HG02852 (cell line): Measurements from ENCODE around the gene SDK2.

Experiments used
- ATAC-seq: cut with Tn5 transposase; IDR thresholded peaks from one replicate; pipeline ENCODE4 v1.9.1; 2021; ENCODE audit warnings: mild to moderate bottlenecking, moderate library complexity; ENCODE audit not compliant: unreplicated experiment

The SDK2 gene

GRCh38 chr17:73513426-73513825 is 130.8 kb downstream of the SDK2 start:
- ATAC-seq: no peak

DNA sequence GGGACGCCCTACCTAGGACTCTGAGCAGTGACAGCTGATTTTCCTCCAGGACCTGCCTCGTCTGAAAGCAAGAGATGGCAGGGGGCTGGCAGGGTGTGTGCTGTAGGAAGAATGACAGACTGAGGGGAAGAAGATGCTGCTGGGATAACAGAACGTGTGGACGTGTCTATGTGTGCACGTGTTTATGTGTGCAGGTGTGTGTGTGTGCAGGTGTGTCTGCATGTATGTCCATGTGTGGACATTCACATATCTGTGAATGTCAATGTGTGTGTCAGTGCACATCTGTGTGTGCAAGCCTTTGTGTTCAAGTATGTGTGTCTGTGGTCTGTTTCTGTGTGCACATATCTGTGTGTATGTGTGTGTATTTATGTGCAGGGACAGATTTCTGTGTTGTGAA is 132.5 kb downstream of the SDK2 start:
- no peak for ATAC-seq

GRCh38 chr17:73510981-73511718 is 133.1 kb downstream of the SDK2 start:
- ATAC-seq: no peak

DNA sequence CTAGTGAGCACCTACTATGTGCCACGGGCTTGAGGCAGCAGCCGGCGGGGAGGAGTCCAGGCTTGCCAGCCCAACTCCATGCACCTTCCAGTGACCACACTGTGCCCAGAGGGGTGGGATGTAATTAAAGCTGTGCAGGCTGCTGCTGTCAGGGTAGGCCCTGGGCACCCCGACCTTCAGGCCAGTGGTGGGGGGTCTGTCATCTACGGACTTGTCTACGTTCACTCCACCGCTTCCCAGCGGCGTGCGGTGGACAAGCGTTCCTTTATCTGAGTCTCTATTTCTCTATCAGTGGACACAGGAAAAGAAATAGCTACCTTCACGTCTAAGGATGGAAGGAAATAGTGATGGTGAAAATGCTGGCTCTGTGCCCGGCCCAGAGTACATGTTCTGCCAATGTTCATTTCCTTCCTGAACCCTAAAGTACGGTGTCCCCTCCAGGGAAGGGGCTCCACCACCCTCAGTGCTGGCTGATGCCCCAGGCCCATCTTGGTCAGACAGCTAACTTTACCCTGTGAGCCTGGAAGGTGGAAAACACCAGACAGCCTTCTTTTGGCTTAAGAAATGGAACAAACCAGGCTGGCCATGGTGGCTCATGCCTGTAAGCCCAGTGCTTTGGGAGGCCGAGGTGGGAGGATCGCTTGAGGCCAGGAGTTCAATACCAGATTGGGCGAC is 135.2 kb downstream of the SDK2 start:
- no peak for ATAC-seq

DNA sequence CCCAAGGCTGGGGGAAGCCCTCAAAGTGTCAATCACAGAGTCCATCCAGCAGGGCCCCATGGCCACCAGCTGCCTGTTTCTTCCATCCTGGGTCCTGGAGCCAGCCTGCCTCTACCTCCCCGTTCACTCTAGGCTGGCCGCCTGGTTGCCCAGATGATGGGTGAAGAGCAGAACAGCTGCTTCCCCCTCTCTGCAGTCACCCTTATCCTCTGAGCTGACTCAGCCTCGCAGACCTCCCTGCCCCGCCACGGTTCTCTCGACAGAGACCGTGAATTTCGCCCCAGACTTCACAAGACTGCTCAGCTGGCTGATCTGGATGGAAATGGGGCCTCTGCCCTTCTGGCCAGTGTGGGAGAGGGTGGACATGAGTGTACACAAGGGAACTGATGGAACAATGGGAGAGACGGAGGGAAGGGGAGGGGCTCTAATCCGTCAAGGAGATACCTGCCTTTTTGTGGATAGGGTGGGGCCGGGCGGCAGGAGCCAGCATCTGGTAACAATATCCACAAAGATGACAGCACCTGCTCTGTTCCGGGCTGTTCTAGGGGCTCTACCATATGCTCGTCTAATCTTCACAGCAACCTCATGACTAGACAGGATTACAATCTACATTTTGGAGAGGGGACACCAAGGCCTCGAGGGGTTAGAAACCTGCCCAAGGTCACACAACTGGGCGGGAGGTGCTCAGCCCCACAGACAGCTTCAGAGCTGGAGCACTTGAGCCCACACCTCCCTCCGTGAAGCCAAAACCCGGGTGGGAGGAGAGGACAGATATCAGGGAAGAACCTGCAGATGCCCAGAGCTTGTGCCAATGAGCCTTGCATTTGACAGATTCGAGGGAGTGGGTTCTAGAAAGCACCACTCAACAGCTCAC is 136.0 kb downstream of the SDK2 start:
- no peak for ATAC-seq

DNA sequence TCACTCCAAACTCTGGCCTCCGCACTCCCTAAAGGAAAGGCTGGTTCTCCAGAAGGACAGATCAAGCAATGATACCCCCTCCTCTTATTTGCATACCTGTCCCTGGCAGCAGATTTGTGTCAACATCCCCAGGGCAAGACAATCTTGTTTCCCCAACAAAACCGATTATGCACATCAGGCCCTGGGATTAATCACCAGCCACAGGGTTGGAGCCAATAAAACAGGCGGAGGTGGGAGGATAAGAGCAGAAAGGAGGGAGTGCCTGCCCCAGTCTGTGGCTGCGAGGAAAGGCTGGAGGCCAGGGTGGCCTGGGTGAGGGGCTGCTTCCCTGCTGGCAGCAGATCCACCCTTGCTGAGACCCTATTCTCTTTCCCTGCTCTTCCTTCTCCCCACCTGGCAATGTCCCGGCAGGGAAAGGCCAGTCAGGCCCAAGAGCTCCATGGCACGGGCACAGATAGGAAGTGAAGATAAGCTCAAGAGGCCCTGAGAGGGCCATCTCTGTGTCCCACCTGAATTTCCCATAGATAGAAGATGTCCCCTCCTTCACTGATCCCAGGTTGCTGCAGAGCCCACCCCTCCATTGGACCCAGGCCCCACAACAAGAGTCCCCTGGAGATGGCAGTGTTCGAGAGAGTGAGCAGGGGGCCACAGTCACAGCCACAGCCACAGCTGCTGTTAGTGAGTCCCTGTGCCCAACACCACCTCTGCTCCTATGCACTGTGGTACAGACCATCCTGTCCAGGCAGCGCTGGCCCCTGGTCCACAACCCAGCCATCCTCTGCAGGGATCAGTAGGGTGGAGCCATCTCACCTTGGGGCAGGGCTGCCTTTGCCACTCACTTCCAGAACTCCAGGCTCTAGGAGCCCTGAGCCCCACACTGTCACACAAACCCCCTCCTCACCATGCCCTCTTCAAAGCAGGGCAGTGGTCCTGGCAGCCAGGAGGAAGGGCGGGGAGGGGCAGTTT is 137.5 kb downstream of the SDK2 start:
- ATAC-seq: no peak

GRCh38 chr17:73503560-73503959 is 140.7 kb downstream of the SDK2 start:
- no peak for ATAC-seq

DNA sequence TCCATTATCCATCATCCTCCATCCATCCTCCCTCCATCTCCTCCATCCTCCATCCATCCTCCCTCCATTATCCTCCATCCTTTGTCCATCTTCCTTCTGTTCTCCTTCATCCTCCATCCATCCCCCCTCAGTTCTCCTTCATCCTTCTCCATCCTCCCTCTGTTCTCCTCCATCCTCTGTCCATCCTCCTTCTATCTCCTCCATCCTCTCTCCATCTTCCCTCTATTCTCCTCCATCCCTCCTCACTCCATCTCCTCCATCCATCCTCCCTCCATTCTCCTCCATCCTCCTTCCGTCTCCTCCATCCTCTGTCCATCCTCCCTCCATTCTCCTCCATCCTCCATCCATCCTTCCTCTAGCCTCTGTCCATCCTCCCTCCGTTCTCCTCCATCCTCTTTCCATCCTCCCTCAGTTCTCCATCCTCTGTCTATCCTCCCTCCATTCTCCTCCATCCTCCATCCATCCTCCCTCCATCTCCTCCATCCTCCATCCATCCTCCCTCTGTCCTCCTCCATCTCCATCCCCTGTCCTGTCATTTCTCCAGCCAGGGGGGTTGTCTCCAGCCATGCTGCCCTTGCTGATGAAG is 143.7 kb downstream of the SDK2 start:
- ATAC-seq: no peak

GRCh38 chr17:73498886-73499554 is 145.2 kb downstream of the SDK2 start:
- ATAC-seq: no peak

- ATAC-seq: no peak
Observed at GRCh38 chr17:73498176-73498575, 146.1 kb downstream of the SDK2 start.

- no peak for ATAC-seq
Observed at GRCh38 chr17:73497721-73498120, 146.5 kb downstream of the SDK2 start.

GRCh38 chr17:73496232-73496631 is 148.0 kb downstream of the SDK2 start:
- no peak for ATAC-seq

DNA sequence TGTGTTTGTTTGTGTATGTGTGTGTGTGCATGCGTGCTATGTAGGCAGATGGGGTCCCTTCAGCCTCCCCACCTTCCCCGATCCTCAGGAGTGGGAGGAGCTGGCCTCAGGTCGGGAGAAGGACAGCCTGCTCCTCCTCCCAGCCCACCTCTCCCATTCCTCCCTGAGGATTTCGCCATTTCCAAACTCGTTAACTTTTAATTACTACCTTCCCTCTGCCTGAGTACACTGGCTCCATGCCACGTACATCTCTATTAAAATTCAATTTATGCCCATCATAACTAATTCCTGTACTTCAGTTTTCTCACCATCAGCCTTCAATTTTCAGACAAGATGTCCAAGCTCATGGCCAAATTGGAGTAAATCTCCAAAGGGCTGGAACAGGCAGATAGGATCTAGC is 148.6 kb downstream of the SDK2 start:
- ATAC-seq: no peak

DNA sequence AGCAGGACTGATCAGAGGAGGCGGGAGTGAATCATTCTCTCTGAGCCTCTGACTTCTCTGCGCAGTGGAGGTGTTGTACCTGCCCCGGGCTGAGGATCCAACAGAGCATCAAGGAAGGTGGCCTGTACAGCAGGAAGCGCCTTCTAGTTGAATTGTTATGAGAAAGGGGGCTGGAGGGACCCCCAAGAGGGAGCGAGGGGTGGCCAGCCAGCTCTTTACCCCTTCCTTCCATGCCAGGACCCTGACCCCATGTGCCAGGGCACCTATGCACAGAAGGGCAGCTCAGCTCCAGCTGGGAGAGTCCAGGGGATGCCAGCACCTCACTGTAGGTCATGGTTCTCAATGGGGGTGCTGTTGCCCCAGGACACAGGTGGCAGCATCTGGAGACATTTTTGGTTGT is 149.3 kb downstream of the SDK2 start:
- no peak for ATAC-seq

GRCh38 chr17:73493956-73494926 is 150.0 kb downstream of the SDK2 start:
- ATAC-seq: no peak

DNA sequence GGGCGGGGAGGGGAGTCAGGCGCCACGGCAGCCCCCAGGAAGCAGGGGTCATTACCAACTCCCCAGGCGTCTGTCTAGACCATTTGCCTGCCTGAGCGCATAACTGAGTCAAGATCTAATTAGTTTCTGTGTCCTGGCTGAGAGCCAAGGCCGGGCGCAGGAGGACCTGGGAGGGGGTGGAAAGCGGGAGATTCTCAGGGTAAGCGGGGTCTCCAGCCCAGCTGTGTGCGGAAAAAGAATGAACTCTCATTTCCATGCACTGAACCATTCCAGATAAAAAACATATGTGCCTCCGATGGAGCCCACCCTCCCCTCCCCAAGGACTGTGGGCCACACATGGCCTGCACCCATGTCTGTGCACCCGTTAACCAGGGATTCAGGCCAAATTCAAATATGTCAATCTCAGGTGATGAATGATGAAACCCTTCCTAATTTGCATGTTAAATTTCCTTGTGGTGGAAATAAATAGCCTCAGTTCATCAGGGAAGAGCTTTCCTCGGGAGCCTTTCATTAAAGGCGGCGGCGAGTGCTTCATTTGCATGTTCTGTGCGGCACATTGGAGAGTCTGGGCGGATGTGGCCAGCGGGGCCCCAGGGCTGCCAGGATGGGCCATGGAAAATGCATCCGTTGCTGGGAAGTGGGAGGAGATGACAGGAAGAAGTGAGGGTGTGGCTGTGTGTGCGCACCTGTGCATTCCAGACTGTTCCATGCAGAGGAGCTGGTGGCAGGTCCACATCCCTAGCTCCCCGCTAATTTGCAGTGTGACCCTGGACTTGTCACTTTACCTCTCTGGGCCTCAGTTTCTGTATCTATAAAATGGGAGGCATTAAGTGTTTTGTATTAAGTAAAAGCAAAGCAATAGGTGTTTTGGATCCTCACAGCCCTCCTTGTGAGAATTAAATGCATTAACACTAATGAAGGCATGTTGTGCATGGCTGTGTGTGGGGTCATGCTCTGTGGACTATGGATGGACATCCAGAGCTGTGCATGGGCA is 151.1 kb downstream of the SDK2 start:
- ATAC-seq: no peak

- no peak for ATAC-seq
Observed at GRCh38 chr17:73492125-73492820, 152.0 kb downstream of the SDK2 start.
